ENCODE measurements around the gene PRAMEF20.
"Not testable (repeated sequence)": the region's sequence is repeated elsewhere in the genome, so short reads cannot be mapped to it uniquely, and the experiment has no call there.

PRAMEF20 gene

GRCh38 chr1:13410150-13410549 is at the start of gene PRAMEF20:
PRAMEF20 (plus strand) TSS chr1:13410450; CDS start chr1:13416355, 5,905 bp downstream.
- H3K36me3 ChIP-seq; H3K4me1 ChIP-seq (ENCODE audit: control insufficient read depth in 1 of 2, insufficient read depth in 1 of 2, low read depth in 1 of 2, low read length in 1 of 2); H3K27me3 ChIP-seq; H3K27ac ChIP-seq; H3K9me3 ChIP-seq; H3K4me3 ChIP-seq (ENCODE audit: low read depth in 1 of 2, low read length in 1 of 2): not testable (repeated sequence)

- not testable (repeated sequence) for H3K36me3 ChIP-seq; H3K4me1 ChIP-seq (ENCODE audit: control insufficient read depth in 1 of 2, insufficient read depth in 1 of 2, low read depth in 1 of 2, low read length in 1 of 2); H3K27me3 ChIP-seq; H3K9me3 ChIP-seq; H3K4me3 ChIP-seq (ENCODE audit: low read depth in 1 of 2, low read length in 1 of 2); H3K27ac ChIP-seq
Observed at GRCh38 chr1:13362364-13362763, 47.9 kb upstream of the PRAMEF20 start.

- not testable (repeated sequence) for H3K36me3 ChIP-seq; H3K27ac ChIP-seq; H3K4me1 ChIP-seq (ENCODE audit: control insufficient read depth in 1 of 2, insufficient read depth in 1 of 2, low read depth in 1 of 2, low read length in 1 of 2); H3K4me3 ChIP-seq (ENCODE audit: low read depth in 1 of 2, low read length in 1 of 2); H3K27me3 ChIP-seq; H3K9me3 ChIP-seq
Observed at GRCh38 chr1:13364928-13365327, 45.3 kb upstream of the PRAMEF20 start.

- not testable (repeated sequence) for H3K27me3 ChIP-seq; H3K9me3 ChIP-seq; H3K27ac ChIP-seq; H3K36me3 ChIP-seq; H3K4me3 ChIP-seq (ENCODE audit: low read depth in 1 of 2, low read length in 1 of 2); H3K4me1 ChIP-seq (ENCODE audit: control insufficient read depth in 1 of 2, insufficient read depth in 1 of 2, low read depth in 1 of 2, low read length in 1 of 2)
Observed at GRCh38 chr1:13366536-13366935, 43.7 kb upstream of the PRAMEF20 start.

- not testable (repeated sequence) for H3K4me1 ChIP-seq (ENCODE audit: control insufficient read depth in 1 of 2, insufficient read depth in 1 of 2, low read depth in 1 of 2, low read length in 1 of 2); H3K36me3 ChIP-seq; H3K27ac ChIP-seq; H3K27me3 ChIP-seq; H3K4me3 ChIP-seq (ENCODE audit: low read depth in 1 of 2, low read length in 1 of 2); H3K9me3 ChIP-seq
Observed at GRCh38 chr1:13368544-13368943, 41.7 kb upstream of the PRAMEF20 start.

GRCh38 chr1:13378983-13379382 is 31.3 kb upstream of the PRAMEF20 start:
- H3K27me3 ChIP-seq; H3K4me1 ChIP-seq (ENCODE audit: control insufficient read depth in 1 of 2, insufficient read depth in 1 of 2, low read depth in 1 of 2, low read length in 1 of 2); H3K36me3 ChIP-seq; H3K9me3 ChIP-seq; H3K27ac ChIP-seq; H3K4me3 ChIP-seq (ENCODE audit: low read depth in 1 of 2, low read length in 1 of 2): not testable (repeated sequence)

- H3K27me3 ChIP-seq; H3K9me3 ChIP-seq; H3K4me1 ChIP-seq (ENCODE audit: control insufficient read depth in 1 of 2, insufficient read depth in 1 of 2, low read depth in 1 of 2, low read length in 1 of 2); H3K27ac ChIP-seq; H3K36me3 ChIP-seq; H3K4me3 ChIP-seq (ENCODE audit: low read depth in 1 of 2, low read length in 1 of 2): not testable (repeated sequence)
Observed at GRCh38 chr1:13380380-13380779, 29.9 kb upstream of the PRAMEF20 start.

- H3K27ac ChIP-seq; H3K9me3 ChIP-seq; H3K36me3 ChIP-seq; H3K4me1 ChIP-seq (ENCODE audit: control insufficient read depth in 1 of 2, insufficient read depth in 1 of 2, low read depth in 1 of 2, low read length in 1 of 2); H3K27me3 ChIP-seq; H3K4me3 ChIP-seq (ENCODE audit: low read depth in 1 of 2, low read length in 1 of 2): not testable (repeated sequence)
Observed at GRCh38 chr1:13389332-13389731, 20.9 kb upstream of the PRAMEF20 start, which contains the start of gene PRAMEF17. PRAMEF17 (plus strand) TSS chr1:13389632; CDS start chr1:13389658, 26 bp downstream.

GRCh38 chr1:13393004-13393403 is 17.2 kb upstream of the PRAMEF20 start:
- not testable (repeated sequence) for H3K4me3 ChIP-seq (ENCODE audit: low read depth in 1 of 2, low read length in 1 of 2); H3K4me1 ChIP-seq (ENCODE audit: control insufficient read depth in 1 of 2, insufficient read depth in 1 of 2, low read depth in 1 of 2, low read length in 1 of 2); H3K27me3 ChIP-seq; H3K27ac ChIP-seq; H3K36me3 ChIP-seq; H3K9me3 ChIP-seq

GRCh38 chr1:13394761-13395160 is 15.5 kb upstream of the PRAMEF20 start:
- H3K9me3 ChIP-seq; H3K27ac ChIP-seq; H3K36me3 ChIP-seq; H3K4me1 ChIP-seq (ENCODE audit: control insufficient read depth in 1 of 2, insufficient read depth in 1 of 2, low read depth in 1 of 2, low read length in 1 of 2); H3K4me3 ChIP-seq (ENCODE audit: low read depth in 1 of 2, low read length in 1 of 2); H3K27me3 ChIP-seq: not testable (repeated sequence)

GRCh38 chr1:13395311-13395710 is 14.9 kb upstream of the PRAMEF20 start:
- not testable (repeated sequence) for H3K4me3 ChIP-seq (ENCODE audit: low read depth in 1 of 2, low read length in 1 of 2); H3K4me1 ChIP-seq (ENCODE audit: control insufficient read depth in 1 of 2, insufficient read depth in 1 of 2, low read depth in 1 of 2, low read length in 1 of 2); H3K9me3 ChIP-seq; H3K27me3 ChIP-seq; H3K27ac ChIP-seq; H3K36me3 ChIP-seq
